CD4-positive, alpha-beta T cell treated with Interleukin-21 for 1 hour (primary cell): Measurements from ENCODE around the gene SMAD6.

Experiments used
- DNase-seq: peaks from one replicate; pipeline ENCODE4 v3.0.0-alpha.2; 2020

The SMAD6 gene

DNA sequence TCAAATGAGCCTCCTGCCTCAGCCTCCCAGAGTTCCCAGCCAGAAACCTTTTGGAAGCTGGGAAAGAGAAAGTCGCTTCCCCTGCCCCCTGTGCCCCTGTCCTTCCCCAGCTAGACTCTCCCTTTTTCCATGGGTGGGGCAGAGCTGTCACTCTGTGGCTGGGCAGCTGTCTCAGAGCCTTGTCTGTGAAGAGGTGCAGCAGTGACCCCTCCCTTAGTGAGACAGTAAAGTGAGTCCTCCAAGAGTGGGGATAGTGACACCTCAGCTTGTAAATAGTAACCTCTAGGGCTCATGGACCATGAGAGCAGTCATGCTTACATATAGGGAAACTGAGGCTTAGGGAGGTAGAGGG is 76.3 kb downstream of the SMAD6 start:
- DNase-seq, result no peak

DNA sequence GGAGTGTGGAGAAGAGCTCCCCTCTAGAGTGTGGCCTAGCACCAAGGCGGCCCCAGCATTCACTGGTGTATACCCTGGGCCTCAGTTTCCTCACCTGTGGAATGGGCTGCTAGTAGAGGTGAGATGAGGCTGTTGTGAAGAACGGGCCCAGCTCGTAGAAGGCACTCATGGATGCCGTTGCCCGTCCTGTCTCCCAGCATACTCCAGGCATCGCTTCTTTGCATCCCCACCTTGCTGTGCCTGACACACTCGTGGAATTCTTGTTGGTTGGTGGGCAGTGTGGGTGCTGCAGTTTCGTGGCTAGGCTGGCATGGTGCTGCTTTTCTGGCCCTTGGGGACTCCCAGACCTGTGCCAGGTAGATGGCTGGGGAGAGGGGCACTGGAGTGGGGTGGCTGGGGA is 76.7 kb downstream of the SMAD6 start:
- no peak for DNase-seq

DNA sequence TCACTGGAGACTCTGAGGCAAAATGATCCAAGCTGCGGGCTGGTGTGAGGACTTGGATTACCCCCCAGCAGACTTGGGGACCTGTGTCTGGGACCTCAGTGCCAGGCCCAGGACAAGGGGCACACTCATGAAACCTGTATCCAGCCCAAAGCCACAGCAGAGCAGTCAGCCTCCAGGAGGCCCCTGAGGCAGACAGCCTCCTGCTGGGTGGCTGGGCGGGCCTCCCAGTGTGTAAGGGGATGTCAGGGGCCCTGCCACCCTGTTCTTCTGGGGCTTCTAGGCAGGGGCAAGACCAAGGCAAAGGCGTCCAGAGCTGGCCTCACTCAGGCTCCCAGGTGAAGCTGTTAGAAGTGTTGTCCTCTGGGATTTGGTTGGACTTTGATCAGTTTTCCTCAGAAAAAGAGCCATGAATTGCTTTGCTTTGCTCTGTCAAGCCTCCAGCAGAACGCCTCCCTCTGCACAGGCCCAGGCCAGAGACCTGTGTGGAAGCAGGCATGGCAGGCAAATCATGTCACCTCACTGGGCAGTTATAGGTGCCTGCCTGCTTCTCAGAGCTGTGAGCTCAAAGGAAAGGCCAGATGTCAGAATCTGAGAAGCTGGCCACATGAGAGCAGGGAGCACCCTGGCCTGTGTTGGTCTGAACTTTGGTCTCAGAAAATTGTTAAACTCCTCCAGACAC is 77.4 kb downstream of the SMAD6 start:
- DNase-seq, result no peak

DNA sequence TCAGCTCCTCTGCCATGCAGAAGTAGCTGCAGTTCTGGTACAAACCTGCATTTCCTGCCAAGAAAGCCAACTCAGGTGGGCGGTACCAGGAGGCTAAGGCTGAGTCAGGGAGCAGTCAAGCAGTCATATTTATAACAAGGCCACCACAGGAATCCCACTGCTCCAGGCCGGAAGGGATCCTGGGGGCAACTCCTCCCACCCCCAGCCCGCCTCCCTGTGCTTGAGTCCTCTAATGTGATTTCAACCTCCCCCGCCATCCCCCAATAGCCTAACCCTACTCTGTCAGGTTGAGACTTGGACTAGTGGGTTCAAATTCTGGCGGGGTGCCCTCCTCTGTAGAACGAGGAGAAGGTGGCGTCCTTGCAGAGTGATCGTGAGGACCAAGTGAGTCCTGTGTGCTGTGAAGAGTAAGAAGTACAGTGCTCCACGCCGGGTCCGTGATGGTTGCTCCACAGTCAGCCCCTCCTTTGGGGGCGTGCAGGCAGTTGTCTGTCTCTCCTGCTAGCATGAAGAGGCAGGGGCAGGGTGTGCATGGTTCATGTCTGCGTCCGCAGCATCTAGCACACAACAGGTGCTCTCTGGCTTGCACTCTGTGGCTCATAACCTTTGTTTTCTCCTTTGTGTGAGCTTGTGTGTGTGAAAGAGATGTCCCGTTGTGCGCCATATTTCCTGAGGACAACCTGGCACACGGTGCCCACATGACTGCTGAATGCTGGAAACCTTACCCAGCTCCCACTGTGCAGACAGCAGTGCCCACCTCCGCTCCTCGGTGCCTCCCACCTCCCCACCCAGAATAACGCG is 78.3 kb downstream of the SMAD6 start:
- no peak for DNase-seq

DNA sequence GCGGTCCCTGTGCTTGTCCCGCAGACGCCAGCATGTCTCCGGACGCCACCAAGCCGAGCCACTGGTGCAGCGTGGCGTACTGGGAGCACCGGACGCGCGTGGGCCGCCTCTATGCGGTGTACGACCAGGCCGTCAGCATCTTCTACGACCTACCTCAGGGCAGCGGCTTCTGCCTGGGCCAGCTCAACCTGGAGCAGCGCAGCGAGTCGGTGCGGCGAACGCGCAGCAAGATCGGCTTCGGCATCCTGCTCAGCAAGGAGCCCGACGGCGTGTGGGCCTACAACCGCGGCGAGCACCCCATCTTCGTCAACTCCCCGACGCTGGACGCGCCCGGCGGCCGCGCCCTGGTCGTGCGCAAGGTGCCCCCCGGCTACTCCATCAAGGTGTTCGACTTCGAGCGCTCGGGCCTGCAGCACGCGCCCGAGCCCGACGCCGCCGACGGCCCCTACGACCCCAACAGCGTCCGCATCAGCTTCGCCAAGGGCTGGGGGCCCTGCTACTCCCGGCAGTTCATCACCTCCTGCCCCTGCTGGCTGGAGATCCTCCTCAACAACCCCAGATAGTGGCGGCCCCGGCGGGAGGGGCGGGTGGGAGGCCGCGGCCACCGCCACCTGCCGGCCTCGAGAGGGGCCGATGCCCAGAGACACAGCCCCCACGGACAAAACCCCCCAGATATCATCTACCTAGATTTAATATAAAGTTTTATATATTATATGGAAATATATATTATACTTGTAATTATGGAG is 79.1 kb downstream of the SMAD6 start:
- DNase-seq, result no peak

DNA sequence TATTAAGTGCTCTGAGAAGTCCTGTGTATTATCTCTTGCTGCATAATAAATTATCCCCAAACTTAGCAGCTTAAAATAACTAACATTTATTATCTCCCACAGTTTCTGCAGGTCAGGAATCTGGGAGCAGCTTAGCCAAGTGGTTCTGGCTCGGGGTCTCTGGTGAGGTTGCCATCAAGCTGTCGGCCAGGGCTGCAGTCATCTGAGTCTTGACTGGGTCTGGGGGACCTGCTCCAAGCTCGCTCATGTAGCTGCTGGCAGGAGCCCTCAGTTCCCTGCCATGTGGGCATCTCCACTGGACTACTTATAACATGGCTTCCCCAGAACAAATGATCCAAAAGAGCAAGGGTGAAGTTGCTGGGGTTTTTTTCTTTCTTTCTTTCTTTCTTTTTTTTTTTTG is 80.7 kb downstream of the SMAD6 start:
- no peak for DNase-seq

DNA sequence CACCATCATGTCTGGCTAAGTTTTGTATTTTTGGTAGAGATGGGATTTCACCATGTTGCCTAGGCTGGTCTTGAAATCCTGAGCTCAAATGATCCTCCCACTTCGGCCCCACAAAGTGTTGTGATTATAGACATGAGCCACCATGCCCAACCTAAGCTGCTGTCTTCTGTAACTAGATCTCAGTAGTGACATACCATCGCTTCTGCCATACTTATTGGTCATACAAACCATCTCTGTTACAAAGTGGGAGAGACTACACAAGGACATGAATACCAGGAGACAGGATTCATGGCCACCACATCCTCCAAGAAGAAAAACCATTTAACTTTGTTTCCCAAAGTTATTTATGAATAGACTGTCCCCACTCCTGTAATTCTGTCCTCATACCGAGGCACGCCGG is 81.3 kb downstream of the SMAD6 start:
- no peak for DNase-seq

DNA sequence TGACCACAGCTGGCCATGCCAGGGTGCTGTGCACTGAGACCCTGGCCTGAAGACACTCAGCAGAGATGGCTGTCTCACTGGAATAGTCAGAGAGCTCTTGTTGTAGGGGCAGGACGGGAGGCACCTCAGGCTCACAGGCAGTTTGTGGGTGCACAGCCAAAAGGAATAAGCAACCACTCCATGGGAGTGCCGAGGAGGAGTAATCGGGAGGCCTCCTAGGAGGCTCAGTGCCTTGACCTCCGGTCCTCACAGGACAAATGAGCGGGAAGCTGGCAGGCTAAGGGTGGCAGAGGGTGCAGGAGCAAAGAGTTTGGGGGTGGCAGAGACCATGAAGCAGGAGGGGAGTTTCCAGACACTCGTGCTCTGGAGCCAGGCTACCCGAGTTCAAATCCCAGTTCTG is 81.7 kb downstream of the SMAD6 start:
- DNase-seq, result no peak

DNA sequence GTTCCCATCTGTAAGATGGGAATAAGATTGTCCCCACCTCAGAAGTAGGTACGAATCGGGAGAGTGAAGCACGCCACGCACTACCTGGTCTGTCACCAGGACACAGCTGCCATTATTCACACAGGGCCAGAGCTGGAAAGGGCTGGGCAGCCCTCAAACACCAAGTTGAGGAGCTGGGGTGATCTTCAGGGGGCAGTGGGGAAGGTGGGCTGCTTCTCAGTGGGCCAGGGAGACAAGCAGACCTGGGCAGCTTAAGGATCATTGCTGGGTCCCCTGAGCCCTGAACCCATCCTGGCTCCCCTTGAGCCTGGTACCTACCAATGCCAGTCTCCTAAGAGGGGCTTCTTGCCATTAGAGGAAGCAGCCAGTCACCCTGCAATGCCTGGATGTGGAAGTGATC is 82.1 kb downstream of the SMAD6 start:
- DNase-seq, result no peak

DNA sequence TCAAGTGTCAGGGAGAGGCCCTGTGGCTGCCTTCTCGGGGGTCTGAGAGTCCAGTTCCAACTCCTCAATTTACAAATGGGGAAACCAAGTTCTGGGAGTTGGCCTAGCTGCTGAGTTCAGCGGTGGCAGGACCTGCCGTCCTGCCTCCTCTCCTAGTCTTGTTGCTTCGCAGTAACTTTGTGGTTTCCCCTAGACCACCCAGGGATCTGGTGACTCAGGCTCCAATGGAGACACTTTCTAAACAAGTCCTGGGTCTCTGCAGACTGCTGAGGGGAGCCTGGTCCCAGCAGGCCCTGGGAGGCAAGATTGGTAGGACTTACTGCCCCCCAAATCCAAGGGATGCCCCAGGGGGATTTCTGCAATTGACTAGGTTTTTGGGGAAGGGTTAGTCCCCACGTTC is 83.6 kb downstream of the SMAD6 start:
- no peak for DNase-seq

DNA sequence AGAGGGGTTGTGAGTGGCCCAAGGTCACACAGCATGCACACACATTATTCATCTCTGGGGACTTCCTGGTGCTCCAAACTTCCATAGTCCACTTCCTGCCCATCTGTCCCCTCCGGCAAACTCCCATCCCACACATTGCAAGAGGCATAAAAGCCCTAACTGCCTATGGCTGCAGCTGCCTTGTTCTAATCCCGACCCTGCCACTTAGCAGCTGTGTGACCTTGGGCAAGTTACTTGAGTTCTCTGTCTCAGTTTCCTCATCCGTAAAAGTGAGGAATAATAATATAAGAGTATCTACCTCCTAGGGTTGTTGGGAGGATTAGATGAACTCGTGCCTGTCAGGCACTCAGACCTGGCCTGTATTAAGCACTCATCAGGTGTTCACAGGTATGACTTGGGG is 84.2 kb downstream of the SMAD6 start:
- no peak for DNase-seq

DNA sequence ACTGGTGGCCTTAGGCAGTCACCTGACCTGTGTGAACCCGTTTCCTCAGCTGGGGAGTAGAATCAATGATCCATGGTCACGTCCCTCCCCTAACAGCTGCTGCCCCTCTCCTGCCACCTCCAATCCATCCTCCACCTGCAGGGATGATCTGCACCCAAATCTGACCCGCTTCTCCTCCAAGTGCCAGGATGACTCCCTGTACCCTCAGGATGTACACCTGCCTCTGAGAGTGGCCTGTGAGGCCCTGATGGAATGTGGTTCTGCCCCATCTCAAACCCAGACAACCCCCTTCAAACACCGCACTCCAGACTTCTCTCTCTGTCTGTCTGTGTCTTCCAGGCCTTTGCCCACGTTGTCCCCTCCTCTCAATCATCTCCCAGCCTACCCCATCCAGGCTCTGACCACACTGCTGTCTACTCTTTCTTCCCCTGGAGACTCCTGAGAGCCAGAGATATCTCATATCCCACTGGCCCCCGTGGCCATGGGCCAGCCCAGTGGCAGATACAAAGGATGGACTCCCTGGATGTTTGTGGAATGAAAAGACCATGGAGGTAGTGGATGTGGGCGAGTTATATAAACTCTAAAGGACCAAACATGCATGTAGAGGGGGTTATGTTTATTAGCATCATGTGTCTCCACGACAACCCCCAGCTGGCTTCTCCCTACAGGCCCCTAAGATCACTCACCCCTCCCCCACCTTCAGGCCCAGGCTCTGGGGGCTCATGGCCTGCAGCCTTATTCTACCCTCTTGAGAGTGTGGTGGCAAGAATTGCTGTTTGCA is 84.9 kb downstream of the SMAD6 start:
- DNase-seq, result no peak

DNA sequence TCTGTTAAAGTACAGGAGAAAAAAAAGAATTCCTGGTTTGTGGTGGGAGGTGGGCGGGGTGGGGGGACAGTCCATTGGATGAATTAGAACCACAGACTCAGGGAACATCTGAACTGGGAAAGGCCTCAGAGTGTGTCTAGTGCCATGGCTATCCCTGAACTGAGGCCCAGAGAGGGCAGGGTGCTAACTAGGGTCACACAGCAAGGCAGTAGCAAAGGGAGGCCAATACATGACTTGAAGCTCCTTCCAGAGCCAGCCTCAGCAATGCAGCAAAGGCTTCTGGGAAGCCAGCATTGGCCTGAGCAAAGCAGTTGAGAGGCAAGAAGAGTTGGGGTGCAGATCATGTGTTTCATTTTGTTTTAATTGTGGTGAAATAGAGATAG is 85.4 kb downstream of the SMAD6 start:
- no peak for DNase-seq

DNA sequence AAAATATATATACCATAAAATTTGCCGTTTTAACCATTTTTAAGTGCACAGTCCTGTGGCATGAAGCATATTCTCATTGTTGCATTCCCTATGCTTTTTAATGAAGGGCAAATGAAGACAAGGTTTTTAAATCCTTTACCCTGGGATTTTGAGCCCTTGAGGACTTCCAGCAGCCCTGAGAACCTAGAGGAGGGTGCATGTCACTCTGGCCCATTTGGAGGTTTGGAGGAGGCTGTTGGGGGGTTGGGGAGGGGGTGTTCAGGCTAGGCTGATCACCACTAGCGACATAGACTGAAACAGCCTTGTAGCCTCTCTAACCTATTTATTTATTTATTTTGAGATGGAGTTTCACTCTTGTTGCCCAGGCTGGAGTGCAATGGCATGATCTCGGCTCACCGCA is 86.0 kb downstream of the SMAD6 start:
- no peak for DNase-seq

DNA sequence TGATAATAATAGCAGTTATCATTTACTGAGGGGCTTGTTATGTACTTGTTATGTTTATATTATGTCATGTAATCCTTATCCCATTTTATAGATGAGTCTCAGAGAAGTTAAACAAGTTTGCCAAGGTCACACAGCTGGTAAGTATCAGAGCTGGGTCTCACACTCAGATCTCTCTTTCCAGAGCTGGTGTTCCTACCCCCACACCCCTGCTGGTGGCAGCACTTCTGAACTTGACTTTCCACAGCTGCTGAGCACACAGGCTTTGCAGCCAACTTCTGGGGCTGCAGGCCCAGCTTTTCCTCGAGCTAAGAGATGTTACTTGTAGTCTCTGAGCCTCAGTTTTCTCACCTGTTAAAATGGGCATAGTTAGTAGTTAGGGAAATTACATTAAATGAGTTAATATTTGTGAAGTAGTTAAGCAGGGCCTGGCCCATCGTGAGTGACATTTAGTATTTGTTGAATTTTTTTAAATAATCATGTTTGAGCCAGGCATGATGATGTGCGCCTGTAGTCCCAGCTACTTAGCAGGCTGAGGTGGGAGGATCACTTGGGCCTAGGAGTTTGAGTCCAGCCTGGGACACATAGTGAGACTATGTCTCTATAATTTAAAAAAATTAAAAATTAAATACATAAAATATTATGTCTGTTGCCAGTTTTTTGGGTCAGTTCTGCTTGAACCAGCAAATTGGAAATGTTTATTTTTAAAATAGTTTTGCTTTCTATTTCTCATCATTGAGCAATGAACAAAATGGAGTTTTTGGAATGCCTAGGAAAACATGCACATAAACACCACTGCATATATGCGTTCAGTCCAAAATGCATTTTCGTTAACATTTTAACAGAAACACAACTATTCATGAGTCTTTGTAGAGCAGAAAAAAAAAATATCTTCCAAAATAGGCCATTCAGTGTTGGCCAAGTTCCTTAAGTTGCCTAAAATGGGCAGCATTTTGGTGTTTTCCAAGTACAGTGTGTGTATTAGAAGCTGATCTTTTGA is 87.3 kb downstream of the SMAD6 start:
- DNase-seq, result no peak

DNA sequence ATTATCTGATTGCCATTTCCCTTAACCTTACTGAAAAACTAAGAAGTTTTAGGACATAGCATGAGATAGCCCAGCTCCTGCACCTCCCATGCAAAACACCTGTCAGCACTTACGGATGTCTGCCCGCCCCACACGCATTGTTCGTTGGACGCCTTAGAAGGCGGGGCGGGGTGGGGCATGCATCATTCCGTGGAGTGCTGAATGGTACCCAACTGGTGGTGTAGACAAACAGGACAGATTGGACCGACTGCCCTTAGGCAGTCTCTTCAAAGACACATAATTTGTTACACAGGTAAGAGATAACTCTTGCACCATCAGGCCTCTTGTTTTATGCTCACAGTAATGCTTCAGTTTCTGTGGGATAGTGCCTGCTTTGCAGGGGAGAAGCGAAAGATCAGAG is 93.8 kb downstream of the SMAD6 start:
- DNase-seq, result no peak

DNA sequence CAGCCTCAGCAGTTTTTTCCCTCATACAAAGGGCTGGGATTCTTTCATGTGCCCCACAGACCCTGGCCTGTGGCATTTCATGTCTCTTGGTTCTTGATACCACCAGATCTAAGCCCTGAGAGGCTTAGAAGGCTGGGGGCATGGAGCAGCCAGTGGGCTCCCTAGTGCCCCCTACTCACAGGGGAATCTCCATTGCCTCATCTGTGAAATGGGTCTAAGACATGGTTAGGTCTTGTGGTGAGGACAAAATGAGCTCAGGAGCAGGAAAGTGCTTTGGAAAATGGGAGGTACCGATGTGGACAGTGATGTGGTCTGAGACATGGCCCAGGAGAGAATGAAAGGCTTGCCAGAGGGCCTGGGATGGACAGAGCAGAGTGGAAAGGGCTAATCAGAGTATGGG is 94.3 kb downstream of the SMAD6 start:
- no peak for DNase-seq

DNA sequence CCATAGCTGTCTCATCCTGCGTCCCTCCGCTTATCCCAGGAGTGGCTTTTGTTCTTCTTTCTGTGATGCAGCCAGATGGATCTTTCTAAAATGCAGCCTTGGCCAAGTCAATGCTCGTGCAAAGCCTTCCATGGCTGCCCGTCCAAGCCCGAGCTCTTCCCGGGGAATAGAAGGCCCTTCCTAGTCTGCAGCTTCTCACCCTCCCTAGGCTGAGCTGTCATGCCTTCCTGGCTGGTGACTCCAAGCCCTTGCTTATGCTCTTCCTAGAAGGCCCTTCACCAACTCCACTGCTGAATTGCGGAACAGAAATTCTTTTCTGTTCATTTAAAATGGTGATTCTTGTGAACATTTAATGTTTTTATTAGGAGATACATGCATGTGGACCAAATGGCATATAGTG is 95.9 kb downstream of the SMAD6 start:
- DNase-seq, result no peak

DNA sequence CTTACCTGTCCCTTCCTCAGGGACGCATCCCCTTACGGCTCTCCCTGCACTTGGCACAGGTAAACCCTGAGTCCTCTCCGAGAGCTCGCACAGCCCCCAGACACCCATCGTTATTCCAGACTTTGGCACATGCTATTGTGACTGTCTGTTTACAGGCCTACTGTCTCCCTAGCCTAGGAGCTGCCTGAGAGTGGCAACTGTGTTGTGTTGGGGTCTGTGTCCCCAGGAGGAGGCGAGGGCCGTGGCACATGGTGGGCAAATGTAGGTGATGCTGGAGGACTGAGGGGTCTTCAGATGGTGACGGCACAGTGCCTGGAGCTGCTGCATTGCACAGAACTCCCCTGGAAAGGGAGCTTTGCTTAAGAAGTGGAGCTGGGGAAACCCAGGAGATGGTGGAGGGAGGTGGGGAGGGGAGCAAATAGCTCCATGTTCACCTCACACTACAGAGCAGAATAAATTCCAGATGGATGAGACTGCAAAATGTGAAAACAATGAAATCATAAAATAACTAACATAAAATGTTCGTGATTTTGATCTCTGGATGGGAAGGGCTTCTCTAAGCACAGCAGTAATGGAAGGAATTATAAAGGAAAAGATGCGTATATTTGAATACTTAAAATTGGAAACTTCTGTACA is 96.5 kb downstream of the SMAD6 start:
- no peak for DNase-seq

DNA sequence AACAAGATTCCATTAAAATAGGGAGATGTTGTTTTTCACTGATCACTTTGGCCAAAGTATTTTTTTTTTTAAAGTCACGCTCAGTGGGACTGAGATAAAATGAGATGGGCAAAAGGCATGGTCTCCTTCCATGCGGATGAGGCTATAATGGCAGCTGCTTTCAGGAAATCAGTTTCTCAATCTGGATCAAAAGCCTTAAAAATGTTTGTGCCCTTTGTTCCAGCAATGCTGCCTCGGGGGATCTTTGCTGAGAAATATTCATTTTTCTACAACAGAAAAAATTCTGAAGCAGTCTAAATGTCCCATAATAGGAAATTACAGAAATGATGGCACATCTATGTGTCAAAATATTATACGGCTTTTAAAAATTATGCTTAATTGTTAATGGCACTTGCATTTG is 97.2 kb downstream of the SMAD6 start:
- no peak for DNase-seq

DNA sequence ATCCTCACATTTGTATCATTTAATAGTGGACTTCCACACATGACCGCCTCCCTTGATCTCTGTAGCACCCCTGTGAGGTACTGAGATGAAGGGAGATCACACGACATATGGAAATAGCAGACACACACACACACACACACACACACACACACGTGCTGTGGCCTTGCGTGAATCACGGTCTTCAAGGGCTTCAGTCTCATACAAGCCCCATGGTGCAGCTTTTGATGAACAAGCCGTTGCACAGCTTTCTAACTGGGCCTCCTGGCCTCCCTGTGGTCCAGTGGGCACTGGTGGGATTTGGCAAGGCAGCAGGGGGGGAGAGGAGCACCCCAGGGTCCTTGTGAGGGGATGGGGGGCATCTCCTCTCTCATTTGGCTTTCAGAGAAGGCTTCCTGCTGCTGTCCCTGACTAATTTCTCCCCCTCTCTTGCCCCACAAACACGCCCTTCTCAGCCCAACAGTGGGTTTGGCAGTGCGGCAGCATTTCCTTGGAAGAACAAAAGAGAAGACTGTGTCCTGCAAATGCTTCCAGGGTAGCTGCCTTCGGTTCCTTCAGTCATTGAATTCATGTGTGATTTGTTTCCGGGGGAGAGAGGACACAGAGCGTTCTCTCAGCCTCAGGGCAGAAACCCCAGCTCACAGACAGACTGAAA is 98.7 kb downstream of the SMAD6 start:
- no peak for DNase-seq
